Kidney (tissue), 14 donors: ENCODE data around the gene CNTN1. TPM values are rescaled to one million over a fixed set of nuclear protein-coding genes. Genes with fewer than 3 reads are reported as not detected.
"Not testable (repeated sequence)": the region's sequence is repeated elsewhere in the genome, so short reads cannot be mapped to it uniquely, and the experiment has no call there.

Experiments used
- DNase-seq, 5 donors: peaks; one replicate each; pipeline ENCODE4 v3.0.0-alpha.2; 2013 to 2020
- FAIRE-seq: peaks from 2 replicates; lab custom pipeline; 2012; peaks lifted over from hg19 to GRCh38; lab: Jason Lieb, UNC
- H3K27ac ChIP-seq, 2 donors: one replicate each; pipeline ENCODE4 v1.7.0; 2013; ENCODE audit warnings: low read depth in 2 of 2, low read length in 2 of 2, inconsistent platforms in 1 of 2
- H3K27me3 ChIP-seq: one replicate; pipeline ENCODE4 v1.7.1; 2013; ENCODE audit warnings: low read length, inconsistent platforms; ENCODE audit not compliant: control insufficient read depth, insufficient read depth
- H3K36me3 ChIP-seq, 3 donors: one replicate each; pipeline versions ENCODE4 v1.7.0 to v1.7.1; 2013; ENCODE audit warnings: low read length in 3 of 3, control low read depth in 1 of 3, inconsistent platforms in 1 of 3; ENCODE audit not compliant: insufficient read depth in 3 of 3, control insufficient read depth in 2 of 3
- H3K4me1 ChIP-seq, 3 donors: one replicate each; pipeline versions ENCODE4 v1.7.0 to v1.7.1; 2013; ENCODE audit warnings: low read length in 3 of 3, inconsistent platforms in 1 of 3, low read depth in 1 of 3; ENCODE audit not compliant: control insufficient read depth in 2 of 3, insufficient read depth in 2 of 3
- H3K4me3 ChIP-seq, 3 donors: one replicate each; pipeline versions ENCODE4 v1.7.0 to v1.8.1; 2013; ENCODE audit warnings: low read length in 3 of 3, control low read depth in 1 of 3, inconsistent platforms in 1 of 3
- H3K9ac ChIP-seq, 3 donors: one replicate each; pipeline versions ENCODE4 v1.7.0 to v1.7.1; 2013; ENCODE audit warnings: low read length in 3 of 3, control low read depth in 1 of 3, inconsistent platforms in 1 of 3
- H3K9me3 ChIP-seq, 3 donors: one replicate each; pipeline versions ENCODE4 v1.7.0 to v1.7.1; 2013; ENCODE audit warnings: low read length in 3 of 3, control low read depth in 1 of 3, inconsistent platforms in 1 of 3; ENCODE audit not compliant: control insufficient read depth in 2 of 3, insufficient read depth in 1 of 3
- intact Hi-C: fragments of 100-400 bp; cut with DNase I; formaldehyde crosslinking; loops from one replicate; pipeline ENCODE4 v1.11.1; 2022
- polyA plus RNA-seq: library from polyadenylated mRNA; stranded (reverse); fragments of 350-450 nt; fragmentation: Illumina TruSeq; extraction: RNeasy Lipid Tissue Mini Kit (QIAGEN cat#74804); gene quantifications from one replicate; pipeline ENCODE4 v1.2.3, GENCODE V29; 2014; ENCODE audit warnings: low read depth, low replicate concordance; ENCODE audit not compliant: insufficient read depth
- total RNA-seq: library from RNA; stranded (reverse); fragmentation: NEBNext Ultra II Directional; extraction: Animal tissue kit (Norgen Biotek cat#: 25700); gene quantifications from one replicate; pipeline ENCODE4 v1.2.1, GENCODE V29; 2021
- TF ChIP-seq, protein P1 (sequence below): IDR thresholded peaks from 3 replicates; pipeline ENCODE4 v1.5.1; 2012; ENCODE audit warnings: mild to moderate bottlenecking, moderate library complexity, borderline replicate concordance; ENCODE audit not compliant: insufficient read depth; ENCODE audit errors: extremely low read depth
- donor health status: control.
- donor health status: control.
- donor health status: control.
- donor health status: control.
- donor health status: control.
- donor health status: DM: yes; HTN: yes; CAD: no.
- donor health status: Normal renal cell carcinoma (clear cell type).

The CNTN1 gene
- total and polyA plus RNA-seq, 2 donors from 2014 or later, result 6.3 to 9.9 TPM

GRCh38 chr12:40733871-40734270 lies 41.6 kb downstream of the CNTN1 start:
- no peaks in the 10 kb centered on the region for H3K9me3 ChIP-seq
- intact Hi-C loops, result no loop called here
- no peaks in the 10 kb centered on the region for H3K4me1 ChIP-seq
- no peaks in the 10 kb centered on the region for H3K36me3 ChIP-seq
- H3K4me3 ChIP-seq, result no peak overlapping the region
- H3K27ac ChIP-seq, result no peak overlapping the region
- FAIRE-seq, result no peak
- TF ChIP-seq, protein P1, sequence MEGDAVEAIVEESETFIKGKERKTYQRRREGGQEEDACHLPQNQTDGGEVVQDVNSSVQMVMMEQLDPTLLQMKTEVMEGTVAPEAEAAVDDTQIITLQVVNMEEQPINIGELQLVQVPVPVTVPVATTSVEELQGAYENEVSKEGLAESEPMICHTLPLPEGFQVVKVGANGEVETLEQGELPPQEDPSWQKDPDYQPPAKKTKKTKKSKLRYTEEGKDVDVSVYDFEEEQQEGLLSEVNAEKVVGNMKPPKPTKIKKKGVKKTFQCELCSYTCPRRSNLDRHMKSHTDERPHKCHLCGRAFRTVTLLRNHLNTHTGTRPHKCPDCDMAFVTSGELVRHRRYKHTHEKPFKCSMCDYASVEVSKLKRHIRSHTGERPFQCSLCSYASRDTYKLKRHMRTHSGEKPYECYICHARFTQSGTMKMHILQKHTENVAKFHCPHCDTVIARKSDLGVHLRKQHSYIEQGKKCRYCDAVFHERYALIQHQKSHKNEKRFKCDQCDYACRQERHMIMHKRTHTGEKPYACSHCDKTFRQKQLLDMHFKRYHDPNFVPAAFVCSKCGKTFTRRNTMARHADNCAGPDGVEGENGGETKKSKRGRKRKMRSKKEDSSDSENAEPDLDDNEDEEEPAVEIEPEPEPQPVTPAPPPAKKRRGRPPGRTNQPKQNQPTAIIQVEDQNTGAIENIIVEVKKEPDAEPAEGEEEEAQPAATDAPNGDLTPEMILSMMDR, result no peak
- DNase-seq, result peak in 1 of 5 donors; percentile 25
- H3K9ac ChIP-seq, result no peak overlapping the region
- H3K27me3 ChIP-seq, result no peaks in the 10 kb centered on the region

GRCh38 chr12:40734276-40734675 lies 42.0 kb downstream of the CNTN1 start:
- Histone ChIP-seq H3K9me3 (no peaks in the 10 kb centered on the region), H3K4me1 (no peaks in the 10 kb centered on the region), H3K9ac (no peak overlapping the region), H3K36me3 (no peaks in the 10 kb centered on the region), H3K27me3 (no peaks in the 10 kb centered on the region), H3K27ac (no peak overlapping the region), H3K4me3 (no peak overlapping the region)
- TF ChIP-seq, protein P1, result no peak
- DNase-seq (no peak), FAIRE-seq (no peak)
- intact Hi-C loops, result no loop called here

DNA sequence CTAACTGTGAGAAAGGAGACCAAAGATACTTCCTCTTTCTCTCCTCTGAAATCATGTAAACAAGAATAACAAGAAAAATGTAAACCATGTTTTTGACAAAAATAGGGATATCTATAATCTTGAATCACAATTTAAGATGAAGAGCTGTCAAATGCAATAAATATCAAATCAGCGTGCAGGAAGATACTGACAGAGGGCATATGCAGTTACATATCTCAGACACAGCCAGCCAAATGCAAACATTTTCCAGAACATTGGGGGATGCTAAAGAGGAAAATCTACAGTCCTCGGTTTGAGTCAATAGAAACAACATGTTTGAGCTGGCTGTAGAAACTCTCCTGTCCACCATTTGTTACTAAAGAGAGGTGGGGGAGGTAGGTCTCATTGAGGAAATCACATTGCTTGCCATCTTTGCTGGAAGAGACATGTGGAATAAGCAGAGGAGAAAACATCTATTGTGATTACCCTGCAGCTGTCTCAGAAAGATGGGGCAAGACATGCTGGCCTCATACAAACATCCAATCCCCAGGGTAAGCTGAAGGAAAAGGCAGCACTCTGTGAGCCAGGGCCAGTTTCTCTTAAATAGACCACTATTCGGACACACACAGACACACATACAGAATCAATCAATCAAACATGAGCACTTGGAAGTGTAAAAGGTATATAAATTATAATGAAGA lies 43.5 kb downstream of the CNTN1 start:
- DNase-seq (no peak), FAIRE-seq (no peak)
- TF ChIP-seq, protein P1, result no peak
- intact Hi-C loops, result no loop called here
- no peak overlapping the region for H3K27ac ChIP-seq
- H3K9ac ChIP-seq, result no peak overlapping the region
- H3K9me3 ChIP-seq, result no peaks in the 10 kb centered on the region
- H3K4me1 ChIP-seq, result no peaks in the 10 kb centered on the region
- H3K4me3 ChIP-seq, result no peak overlapping the region
- H3K36me3 ChIP-seq, result no peaks in the 10 kb centered on the region
- no peaks in the 10 kb centered on the region for H3K27me3 ChIP-seq

DNA sequence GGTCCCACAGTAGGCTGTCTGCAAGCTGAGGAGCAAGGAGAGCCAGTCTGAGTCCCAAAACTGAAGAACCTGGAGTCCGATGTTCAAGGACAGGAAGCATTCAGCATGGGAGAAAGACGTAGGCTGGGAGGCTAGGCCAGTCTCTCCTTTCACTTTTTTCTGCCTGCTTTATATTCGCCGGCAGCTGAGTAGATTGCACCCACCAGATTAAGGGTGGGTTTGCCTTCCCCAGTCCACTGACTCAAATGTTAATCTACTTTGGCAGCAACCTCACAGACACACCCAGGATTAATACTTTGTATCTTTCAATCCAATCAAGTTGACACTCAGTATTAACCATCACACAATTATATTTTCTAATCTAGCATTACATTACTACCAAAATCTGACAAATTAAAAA lies 45.2 kb downstream of the CNTN1 start:
- intact Hi-C loops, H3K27me3 ChIP-seq, H3K9me3 ChIP-seq, DNase-seq, H3K36me3 ChIP-seq, H3K4me3 ChIP-seq, H3K4me1 ChIP-seq, FAIRE-seq, H3K27ac ChIP-seq, H3K9ac ChIP-seq: not testable (repeated sequence)
